ENCODE data around the gene ARHGAP18. TPM values are rescaled to one million over a fixed set of nuclear protein-coding genes. Genes with fewer than 3 reads are reported as not detected.

The ARHGAP18 gene
- total RNA-seq, 6 experiments from 2014 or later: 70.8 to 81.2 (median 76.0) TPM

- peak overlapping the region; percentile 74 for H3K27ac Mint-ChIP-seq
- TF ChIP-seq CTCF (IDR thresholded peaks at IDR 0.05): no peak
- H3K36me3 Mint-ChIP-seq (ENCODE audit: low read depth): peaks cover 51% of the 10 kb centered on the region
- no peaks in the 10 kb centered on the region for H3K9me3 Mint-ChIP-seq
- peaks cover 92% of the 10 kb centered on the region for H3K4me1 Mint-ChIP-seq (ENCODE audit: low read depth)
- DNase-seq: no peak
- peak overlapping the region; percentile 80 for H3K4me3 Mint-ChIP-seq
- no peaks in the 10 kb centered on the region for H3K27me3 Mint-ChIP-seq (ENCODE audit: insufficient read depth)
Observed at GRCh38 chr6:129659590-129660345, 50.2 kb downstream of the ARHGAP18 start.

DNA sequence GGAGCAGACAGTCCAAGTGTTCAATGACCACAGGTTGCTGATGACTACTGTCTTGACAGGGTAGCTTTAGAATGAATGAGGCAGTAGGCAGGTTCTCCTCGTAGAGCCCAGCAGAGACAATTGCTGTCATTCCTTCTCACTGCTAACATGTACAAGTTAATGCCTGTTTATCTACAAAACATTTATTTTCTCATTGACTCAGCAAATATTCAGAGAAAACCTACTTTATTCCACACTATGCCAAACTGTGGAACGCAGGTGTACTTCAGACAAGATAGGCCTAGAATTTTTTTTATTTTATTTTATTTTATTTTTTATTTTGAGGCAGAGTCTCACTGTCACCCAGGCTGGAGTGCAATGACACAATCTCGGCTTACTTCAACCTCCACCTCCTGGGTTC lies 50.8 kb downstream of the ARHGAP18 start:
- no peak overlapping the region; the same call in 1 of the 2 replicates for H3K27ac Mint-ChIP-seq
- H3K4me1 Mint-ChIP-seq (ENCODE audit: low read depth): peaks cover 92% of the 10 kb centered on the region
- H3K27me3 Mint-ChIP-seq (ENCODE audit: insufficient read depth): no peaks in the 10 kb centered on the region
- peaks cover 56% of the 10 kb centered on the region for H3K36me3 Mint-ChIP-seq (ENCODE audit: low read depth)
- no peak for TF ChIP-seq CTCF (IDR thresholded peaks at IDR 0.05)
- no peaks in the 10 kb centered on the region for H3K9me3 Mint-ChIP-seq
- no peak for DNase-seq
- no peak overlapping the region; the same call in 1 of the 2 replicates for H3K4me3 Mint-ChIP-seq

GRCh38 chr6:129657483-129657882 lies 52.5 kb downstream of the ARHGAP18 start:
- no peak for TF ChIP-seq CTCF (IDR thresholded peaks at IDR 0.05)
- Mint-ChIP-seq H3K27ac (no peak overlapping the region), H3K27me3 (ENCODE audit: insufficient read depth) (no peaks in the 10 kb centered on the region), H3K4me3 (no peak overlapping the region), H3K4me1 (ENCODE audit: low read depth) (peaks cover 92% of the 10 kb centered on the region), H3K9me3 (no peaks in the 10 kb centered on the region), H3K36me3 (ENCODE audit: low read depth) (peaks cover 53% of the 10 kb centered on the region)
- DNase-seq: no peak

DNA sequence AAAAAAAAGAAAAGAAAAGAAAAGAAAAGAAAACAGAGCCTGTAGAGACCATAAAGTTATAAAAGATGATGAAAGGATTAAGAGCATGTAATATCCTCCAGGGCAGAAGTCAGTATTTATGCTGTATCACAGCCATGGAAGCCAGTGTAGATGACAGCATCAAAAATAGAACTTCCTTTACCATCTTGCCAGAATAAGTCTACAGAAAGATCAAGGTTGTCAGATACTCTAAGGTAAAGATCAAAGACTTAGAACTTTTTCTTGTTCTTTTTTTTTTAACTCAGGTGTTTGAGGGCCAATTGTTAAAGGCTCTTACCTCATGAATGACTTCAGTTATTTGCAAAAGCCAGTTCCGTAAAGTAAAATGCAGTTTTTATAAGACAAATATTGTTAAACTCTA lies 54.6 kb downstream of the ARHGAP18 start:
- peaks cover 62% of the 10 kb centered on the region for H3K36me3 Mint-ChIP-seq (ENCODE audit: low read depth)
- no peak overlapping the region for H3K27ac Mint-ChIP-seq
- DNase-seq: no peak
- no peak overlapping the region for H3K4me3 Mint-ChIP-seq
- H3K27me3 Mint-ChIP-seq (ENCODE audit: insufficient read depth): no peaks in the 10 kb centered on the region
- H3K9me3 Mint-ChIP-seq: no peaks in the 10 kb centered on the region
- peaks cover 94% of the 10 kb centered on the region for H3K4me1 Mint-ChIP-seq (ENCODE audit: low read depth)
- no peak for TF ChIP-seq CTCF (IDR thresholded peaks at IDR 0.05)

DNA sequence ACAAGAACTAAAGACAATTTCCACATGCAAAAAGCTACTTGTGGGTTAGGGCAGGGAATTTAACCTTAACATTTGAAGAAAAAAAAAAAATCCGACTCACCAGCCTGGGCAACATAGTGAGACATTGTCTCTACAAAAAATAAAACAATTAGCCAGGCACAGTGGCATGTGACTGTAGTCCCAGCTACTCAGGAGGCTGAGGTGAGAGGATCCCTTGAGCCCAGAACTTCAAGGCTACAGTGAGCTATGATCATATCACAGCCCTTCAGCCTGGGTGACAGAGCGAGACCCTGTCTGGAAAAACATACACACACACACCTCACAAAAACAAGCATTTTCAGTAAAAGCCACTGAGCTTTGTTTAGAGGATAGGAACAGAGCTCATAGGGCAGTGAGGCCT lies 56.2 kb downstream of the ARHGAP18 start:
- no peak for DNase-seq
- no peaks in the 10 kb centered on the region for H3K9me3 Mint-ChIP-seq
- H3K4me3 Mint-ChIP-seq: no peak overlapping the region
- H3K27ac Mint-ChIP-seq: peak overlapping the region; percentile 63
- peaks cover 53% of the 10 kb centered on the region for H3K36me3 Mint-ChIP-seq (ENCODE audit: low read depth)
- H3K4me1 Mint-ChIP-seq (ENCODE audit: low read depth): peaks cover 83% of the 10 kb centered on the region
- no peak for TF ChIP-seq CTCF (IDR thresholded peaks at IDR 0.05)
- H3K27me3 Mint-ChIP-seq (ENCODE audit: insufficient read depth): no peaks in the 10 kb centered on the region
